HEK293 (cell line): ENCODE measurements around the gene AP1S1.

Experiments
- BCL11B ChIP-seq: fragments of 450-650 bp; formaldehyde crosslinking; IDR thresholded peaks from 2 replicates; pipeline ENCODE4 v1.5.1; 2016; ENCODE audit warnings: low read depth, missing biosample characterization, missing genetic modification characterization
- GLI4 ChIP-seq: fragments of 450-650 bp; formaldehyde crosslinking; IDR thresholded peaks from 2 replicates; pipeline ENCODE4 v1.5.1; 2016; ENCODE audit warnings: missing biosample characterization, missing genetic modification characterization
- HOXA7 ChIP-seq: sonication (generic); formaldehyde crosslinking; IDR thresholded peaks from 2 replicates; pipeline ENCODE4 v1.8.1; 2022; ENCODE audit warnings: missing genetic modification reagents, borderline replicate concordance
- KLF7 ChIP-seq: fragments of 450-650 bp; formaldehyde crosslinking; IDR thresholded peaks from 2 replicates; pipeline ENCODE4 v1.5.1; 2016; ENCODE audit warnings: missing biosample characterization, missing genetic modification characterization, borderline replicate concordance
- KLF8 ChIP-seq: fragments of 450-650 bp; formaldehyde crosslinking; IDR thresholded peaks from 2 replicates; pipeline ENCODE4 v1.5.1; 2016; ENCODE audit warnings: missing biosample characterization, missing genetic modification characterization
- KLF9 ChIP-seq: fragments of 450-650 bp; formaldehyde crosslinking; IDR thresholded peaks from 2 replicates; pipeline ENCODE4 v1.5.1; 2016; ENCODE audit warnings: missing biosample characterization, missing genetic modification characterization, low read depth
- MEIS1 ChIP-seq: sonication (generic); formaldehyde crosslinking; IDR thresholded peaks from 2 replicates; pipeline ENCODE4 v1.8.1; 2022; ENCODE audit warnings: missing genetic modification reagents, mild to moderate bottlenecking, borderline replicate concordance
- MYNN ChIP-seq: fragments of 450-650 bp; formaldehyde crosslinking; IDR thresholded peaks from 2 replicates; pipeline ENCODE4 v1.5.1; 2016; ENCODE audit warnings: missing biosample characterization, missing genetic modification characterization, borderline replicate concordance
- MZF1 ChIP-seq: fragments of 450-650 bp; formaldehyde crosslinking; IDR thresholded peaks from 2 replicates; pipeline ENCODE4 v1.5.1; 2017; ENCODE audit warnings: missing biosample characterization, missing genetic modification characterization, borderline replicate concordance
- OSR2 ChIP-seq: fragments of 450-650 bp; formaldehyde crosslinking; IDR thresholded peaks from 2 replicates; pipeline ENCODE4 v1.5.1; 2016; ENCODE audit warnings: missing biosample characterization, missing genetic modification characterization
- RBAK ChIP-seq: fragments of 450-650 bp; formaldehyde crosslinking; IDR thresholded peaks from 2 replicates; pipeline ENCODE4 v1.5.1; 2016; ENCODE audit warnings: missing biosample characterization, missing genetic modification characterization
- SCRT1 ChIP-seq: fragments of 450-650 bp; formaldehyde crosslinking; IDR thresholded peaks from 2 replicates; pipeline ENCODE4 v1.5.1; 2016; ENCODE audit warnings: missing biosample characterization, missing genetic modification characterization, borderline replicate concordance
- SETDB1 ChIP-seq: IDR thresholded peaks from one replicate; pipeline ENCODE4 v1.6.1; 2017; ENCODE audit warnings: mild to moderate bottlenecking, low read length, moderate library complexity, mixed read lengths; ENCODE audit not compliant: insufficient read length
- SP7 ChIP-seq: fragments of 450-650 bp; formaldehyde crosslinking; IDR thresholded peaks from 2 replicates; pipeline ENCODE4 v1.5.1; 2016; ENCODE audit warnings: missing biosample characterization, missing genetic modification characterization
- WT1 ChIP-seq: fragments of 450-650 bp; formaldehyde crosslinking; IDR thresholded peaks from 2 replicates; pipeline ENCODE4 v1.5.1; 2016; ENCODE audit warnings: missing biosample characterization, missing genetic modification characterization
- YY1 ChIP-seq: fragments of 450-650 bp; formaldehyde crosslinking; IDR thresholded peaks from 2 replicates; pipeline ENCODE4 v1.5.1; 2018; ENCODE audit warnings: missing biosample characterization, missing genetic modification characterization
- ZBTB17 ChIP-seq: fragments of 450-650 bp; formaldehyde crosslinking; IDR thresholded peaks from 2 replicates; pipeline ENCODE4 v1.5.1; 2016; ENCODE audit warnings: missing biosample characterization, missing genetic modification characterization
- ZBTB21 ChIP-seq: fragments of 450-650 bp; formaldehyde crosslinking; IDR thresholded peaks from 2 replicates; pipeline ENCODE4 v1.5.1; 2017; ENCODE audit warnings: missing biosample characterization, missing genetic modification characterization
- ZNF157 ChIP-seq: fragments of 450-650 bp; formaldehyde crosslinking; IDR thresholded peaks from 2 replicates; pipeline ENCODE4 v1.5.1; 2016; ENCODE audit warnings: missing biosample characterization, missing genetic modification characterization
- ZNF19 ChIP-seq: fragments of 450-650 bp; formaldehyde crosslinking; IDR thresholded peaks from 2 replicates; pipeline ENCODE4; 2016; ENCODE audit warnings: missing biosample characterization, missing genetic modification characterization, low read depth
- ZNF214 ChIP-seq: fragments of 450-650 bp; formaldehyde crosslinking; IDR thresholded peaks from 2 replicates; pipeline ENCODE4 v1.5.1; 2017; ENCODE audit warnings: missing biosample characterization, mild to moderate bottlenecking, missing genetic modification characterization, borderline replicate concordance
- ZNF292 ChIP-seq: fragments of 450-650 bp; formaldehyde crosslinking; IDR thresholded peaks from 2 replicates; pipeline ENCODE4 v1.5.1; 2016; ENCODE audit warnings: low read depth, missing biosample characterization, missing genetic modification characterization, borderline replicate concordance
- ZNF311 ChIP-seq: fragments of 450-650 bp; formaldehyde crosslinking; IDR thresholded peaks from 2 replicates; pipeline ENCODE4 v1.5.1; 2017; ENCODE audit warnings: missing biosample characterization, missing genetic modification characterization, borderline replicate concordance
- ZNF404 ChIP-seq: fragments of 450-650 bp; formaldehyde crosslinking; IDR thresholded peaks from 2 replicates; pipeline ENCODE4 v1.5.1; 2017; ENCODE audit warnings: missing biosample characterization, missing genetic modification characterization
- ZNF48 ChIP-seq: fragments of 450-650 bp; formaldehyde crosslinking; IDR thresholded peaks from 2 replicates; pipeline ENCODE4 v1.5.1; 2016; ENCODE audit warnings: missing biosample characterization, missing genetic modification characterization
- ZNF555 ChIP-seq: fragments of 450-650 bp; formaldehyde crosslinking; conservative IDR thresholded peaks from 2 replicates; pipeline ENCODE4 v1.5.1; 2017; ENCODE audit warnings: missing biosample characterization, mild to moderate bottlenecking, missing genetic modification characterization, inconsistent platforms
- ZNF658 ChIP-seq: fragments of 450-650 bp; formaldehyde crosslinking; IDR thresholded peaks from 2 replicates; pipeline ENCODE4; 2016; ENCODE audit warnings: missing biosample characterization, missing genetic modification characterization
- ZNF785 ChIP-seq: fragments of 450-650 bp; formaldehyde crosslinking; IDR thresholded peaks from 2 replicates; pipeline ENCODE4 v1.5.1; 2016; ENCODE audit warnings: missing biosample characterization, missing genetic modification characterization
- ZSCAN23 ChIP-seq: fragments of 450-650 bp; formaldehyde crosslinking; IDR thresholded peaks from 2 replicates; pipeline ENCODE4 v1.5.1; 2016; ENCODE audit warnings: missing biosample characterization, missing genetic modification characterization
- TF ChIP-seq, protein P1 (sequence below): fragments of 450-650 bp; formaldehyde crosslinking; optimal IDR thresholded peaks from 2 replicates; pipeline ENCODE3; 2016; ENCODE audit warnings: missing biosample characterization, mild to moderate bottlenecking, missing genetic modification characterization
- TF ChIP-seq, protein P2 (sequence below): fragments of 450-650 bp; formaldehyde crosslinking; IDR thresholded peaks from 2 replicates; pipeline ENCODE4 v1.5.1; 2016; ENCODE audit warnings: missing biosample characterization, missing genetic modification characterization, borderline replicate concordance
- TF ChIP-seq, protein P3 (sequence below): fragments of 450-650 bp; formaldehyde crosslinking; conservative IDR thresholded peaks from 2 replicates; pipeline ENCODE4 v1.5.1; 2016; ENCODE audit warnings: low read depth, missing biosample characterization, missing genetic modification characterization
- TF ChIP-seq, protein P4 (sequence below): fragments of 450-650 bp; IDR thresholded peaks from 2 replicates; pipeline ENCODE4 v1.5.1; 2018; ENCODE audit warnings: missing biosample characterization, missing genetic modification characterization

The AP1S1 gene

DNA sequence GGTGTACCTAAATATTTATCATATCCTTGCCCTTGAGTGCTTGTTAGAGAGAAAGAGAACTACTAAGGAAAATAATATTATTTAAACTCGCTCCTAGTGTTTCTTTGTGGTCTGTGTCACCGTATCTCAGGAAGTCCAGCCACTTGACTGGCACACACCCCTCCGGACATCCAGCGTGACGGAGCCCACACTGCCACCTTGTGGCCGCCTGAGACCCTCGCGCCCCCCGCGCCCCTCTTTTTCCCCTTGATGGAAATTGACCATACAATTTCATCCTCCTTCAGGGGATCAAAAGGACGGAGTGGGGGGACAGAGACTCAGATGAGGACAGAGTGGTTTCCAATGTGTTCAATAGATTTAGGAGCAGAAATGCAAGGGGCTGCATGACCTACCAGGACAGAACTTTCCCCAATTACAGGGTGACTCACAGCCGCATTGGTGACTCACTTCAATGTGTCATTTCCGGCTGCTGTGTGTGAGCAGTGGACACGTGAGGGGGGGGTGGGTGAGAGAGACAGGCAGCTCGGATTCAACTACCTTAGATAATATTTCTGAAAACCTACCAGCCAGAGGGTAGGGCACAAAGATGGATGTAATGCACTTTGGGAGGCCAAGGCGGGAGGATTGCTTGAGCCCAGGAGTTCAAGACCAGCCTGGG lies 15.9 kb upstream of the AP1S1 start (continued):
- TF ChIP-seq KLF7 (tag by site-specific recombination) = no peak
- TF ChIP-seq ZNF19 (tag by site-specific recombination) = no peak
- TF ChIP-seq KLF8 (tag by site-specific recombination) = peak; percentile 92
- no peak for TF ChIP-seq ZNF292
- 0 out of 2 replicates have a peak, but pooled peaks have one; percentile 56 for TF ChIP-seq ZNF785 (tag by site-specific recombination)
- TF ChIP-seq ZNF214 (tag by site-specific recombination) = no peak
- TF ChIP-seq, protein P1, sequence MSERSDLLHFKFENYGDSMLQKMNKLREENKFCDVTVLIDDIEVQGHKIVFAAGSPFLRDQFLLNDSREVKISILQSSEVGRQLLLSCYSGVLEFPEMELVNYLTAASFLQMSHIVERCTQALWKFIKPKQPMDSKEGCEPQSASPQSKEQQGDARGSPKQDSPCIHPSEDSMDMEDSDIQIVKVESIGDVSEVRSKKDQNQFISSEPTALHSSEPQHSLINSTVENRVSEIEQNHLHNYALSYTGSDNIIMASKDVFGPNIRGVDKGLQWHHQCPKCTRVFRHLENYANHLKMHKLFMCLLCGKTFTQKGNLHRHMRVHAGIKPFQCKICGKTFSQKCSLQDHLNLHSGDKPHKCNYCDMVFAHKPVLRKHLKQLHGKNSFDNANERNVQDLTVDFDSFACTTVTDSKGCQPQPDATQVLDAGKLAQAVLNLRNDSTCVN (tag by site-specific recombination) = no peak
- TF ChIP-seq ZNF555 (tag by site-specific recombination) = no peak
- TF ChIP-seq ZBTB17 = peak; percentile 85
- TF ChIP-seq WT1 (tag by site-specific recombination) = peak; percentile 52
- no peak for TF ChIP-seq ZNF157
- TF ChIP-seq BCL11B (tag by site-specific recombination) = peak; percentile 91
- no peak for TF ChIP-seq SETDB1
- TF ChIP-seq, protein P2, sequence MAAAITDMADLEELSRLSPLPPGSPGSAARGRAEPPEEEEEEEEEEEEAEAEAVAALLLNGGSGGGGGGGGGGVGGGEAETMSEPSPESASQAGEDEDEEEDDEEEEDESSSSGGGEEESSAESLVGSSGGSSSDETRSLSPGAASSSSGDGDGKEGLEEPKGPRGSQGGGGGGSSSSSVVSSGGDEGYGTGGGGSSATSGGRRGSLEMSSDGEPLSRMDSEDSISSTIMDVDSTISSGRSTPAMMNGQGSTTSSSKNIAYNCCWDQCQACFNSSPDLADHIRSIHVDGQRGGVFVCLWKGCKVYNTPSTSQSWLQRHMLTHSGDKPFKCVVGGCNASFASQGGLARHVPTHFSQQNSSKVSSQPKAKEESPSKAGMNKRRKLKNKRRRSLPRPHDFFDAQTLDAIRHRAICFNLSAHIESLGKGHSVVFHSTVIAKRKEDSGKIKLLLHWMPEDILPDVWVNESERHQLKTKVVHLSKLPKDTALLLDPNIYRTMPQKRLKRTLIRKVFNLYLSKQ (tag by site-specific recombination) = no peak
- no peak for TF ChIP-seq SCRT1
- no peak for TF ChIP-seq ZNF404 (tag by site-specific recombination)
- peak; percentile 92 for TF ChIP-seq ZSCAN23 (tag by site-specific recombination)
- TF ChIP-seq RBAK (tag by site-specific recombination) = no peak
- TF ChIP-seq, protein P3, sequence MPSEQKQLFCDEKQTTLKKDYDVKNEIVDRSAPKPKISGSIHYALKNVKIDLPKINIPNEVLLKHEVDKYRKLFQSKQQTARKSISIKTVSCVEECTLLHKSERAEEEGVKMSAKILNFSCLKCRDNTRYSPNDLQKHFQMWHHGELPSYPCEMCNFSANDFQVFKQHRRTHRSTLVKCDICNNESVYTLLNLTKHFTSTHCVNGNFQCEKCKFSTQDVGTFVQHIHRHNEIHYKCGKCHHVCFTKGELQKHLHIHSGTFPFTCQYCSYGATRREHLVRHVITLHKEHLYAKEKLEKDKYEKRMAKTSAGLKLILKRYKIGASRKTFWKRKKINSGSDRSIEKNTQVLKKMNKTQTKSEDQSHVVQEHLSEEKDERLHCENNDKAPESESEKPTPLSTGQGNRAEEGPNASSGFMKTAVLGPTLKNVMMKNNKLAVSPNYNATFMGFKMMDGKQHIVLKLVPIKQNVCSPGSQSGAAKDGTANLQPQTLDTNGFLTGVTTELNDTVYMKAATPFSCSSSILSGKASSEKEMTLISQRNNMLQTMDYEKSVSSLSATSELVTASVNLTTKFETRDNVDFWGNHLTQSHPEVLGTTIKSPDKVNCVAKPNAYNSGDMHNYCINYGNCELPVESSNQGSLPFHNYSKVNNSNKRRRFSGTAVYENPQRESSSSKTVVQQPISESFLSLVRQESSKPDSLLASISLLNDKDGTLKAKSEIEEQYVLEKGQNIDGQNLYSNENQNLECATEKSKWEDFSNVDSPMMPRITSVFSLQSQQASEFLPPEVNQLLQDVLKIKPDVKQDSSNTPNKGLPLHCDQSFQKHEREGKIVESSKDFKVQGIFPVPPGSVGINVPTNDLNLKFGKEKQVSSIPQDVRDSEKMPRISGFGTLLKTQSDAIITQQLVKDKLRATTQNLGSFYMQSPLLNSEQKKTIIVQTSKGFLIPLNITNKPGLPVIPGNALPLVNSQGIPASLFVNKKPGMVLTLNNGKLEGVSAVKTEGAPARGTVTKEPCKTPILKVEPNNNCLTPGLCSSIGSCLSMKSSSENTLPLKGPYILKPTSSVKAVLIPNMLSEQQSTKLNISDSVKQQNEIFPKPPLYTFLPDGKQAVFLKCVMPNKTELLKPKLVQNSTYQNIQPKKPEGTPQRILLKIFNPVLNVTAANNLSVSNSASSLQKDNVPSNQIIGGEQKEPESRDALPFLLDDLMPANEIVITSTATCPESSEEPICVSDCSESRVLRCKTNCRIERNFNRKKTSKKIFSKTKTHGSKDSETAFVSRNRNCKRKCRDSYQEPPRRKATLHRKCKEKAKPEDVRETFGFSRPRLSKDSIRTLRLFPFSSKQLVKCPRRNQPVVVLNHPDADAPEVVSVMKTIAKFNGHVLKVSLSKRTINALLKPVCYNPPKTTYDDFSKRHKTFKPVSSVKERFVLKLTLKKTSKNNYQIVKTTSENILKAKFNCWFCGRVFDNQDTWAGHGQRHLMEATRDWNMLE (tag by site-specific recombination) = peak; percentile 74
- TF ChIP-seq ZBTB21 (tag by site-specific recombination) = peak; percentile 90
- no peak for TF ChIP-seq HOXA7 (CRISPR knock-in tag)
- peak; percentile 77 for TF ChIP-seq KLF9 (tag by site-specific recombination)
- peak; percentile 97 for TF ChIP-seq SP7 (tag by site-specific recombination)
- no peak for TF ChIP-seq ZNF311 (tag by site-specific recombination)
- TF ChIP-seq MZF1 (tag by site-specific recombination) = no peak; the same call in 1 of the 2 replicates
- TF ChIP-seq GLI4 = no peak
- TF ChIP-seq MYNN (tag by site-specific recombination) = no peak
- TF ChIP-seq ZNF658 (tag by site-specific recombination) = no peak
- TF ChIP-seq YY1 (tag by site-specific recombination) = no peak
- TF ChIP-seq MEIS1 = no peak
- no peak for TF ChIP-seq ZNF48
- TF ChIP-seq OSR2 (tag by site-specific recombination) = peak; percentile 78
- TF ChIP-seq, protein P4, sequence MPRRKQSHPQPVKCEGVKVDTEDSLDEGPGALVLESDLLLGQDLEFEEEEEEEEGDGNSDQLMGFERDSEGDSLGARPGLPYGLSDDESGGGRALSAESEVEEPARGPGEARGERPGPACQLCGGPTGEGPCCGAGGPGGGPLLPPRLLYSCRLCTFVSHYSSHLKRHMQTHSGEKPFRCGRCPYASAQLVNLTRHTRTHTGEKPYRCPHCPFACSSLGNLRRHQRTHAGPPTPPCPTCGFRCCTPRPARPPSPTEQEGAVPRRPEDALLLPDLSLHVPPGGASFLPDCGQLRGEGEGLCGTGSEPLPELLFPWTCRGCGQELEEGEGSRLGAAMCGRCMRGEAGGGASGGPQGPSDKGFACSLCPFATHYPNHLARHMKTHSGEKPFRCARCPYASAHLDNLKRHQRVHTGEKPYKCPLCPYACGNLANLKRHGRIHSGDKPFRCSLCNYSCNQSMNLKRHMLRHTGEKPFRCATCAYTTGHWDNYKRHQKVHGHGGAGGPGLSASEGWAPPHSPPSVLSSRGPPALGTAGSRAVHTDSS (tag by site-specific recombination) = no peak
